ENCODE measurements around the gene WIPF1. TPM values are rescaled to one million over a fixed set of nuclear protein-coding genes. Genes with fewer than 3 reads are reported as not detected.
"Not testable (repeated sequence)": the region's sequence is repeated elsewhere in the genome, so short reads cannot be mapped to it uniquely, and the experiment has no call there.

The WIPF1 gene
- total RNA-seq, 1 experiment from 2014 or later = 6.4 TPM

GRCh38 chr2:174551697-174552096 lies 45.9 kb downstream of the WIPF1 start (continued):
- TF ChIP-seq SOX15 (CRISPR knock-in tag; IDR thresholded peaks at IDR 0.05) = no peak

GRCh38 chr2:174548646-174549045 lies 49.0 kb downstream of the WIPF1 start:
- H3K27ac Mint-ChIP-seq; ATAC-seq; H3K36me3 Mint-ChIP-seq; H3K4me3 Mint-ChIP-seq; DNase-seq (ENCODE audit: low spot score); H3K27me3 Mint-ChIP-seq (ENCODE audit: low read depth); POLR2A ChIA-PET; H3K4me1 Mint-ChIP-seq: not testable (repeated sequence)
- CTCF ChIA-PET = interaction anchor here (4.0 kb wide), 1 partner anchor 86 kb away, joined by 113 read pairs; no protein-coding TSS in a partner anchor
- H3K9me3 Mint-ChIP-seq = peaks cover 12% of the 10 kb centered on the region

- H3K36me3 Mint-ChIP-seq = not testable (repeated sequence)
- CTCF ChIA-PET = interaction anchor here (1.5 to 4.0 kb wide), 4 partner anchors 11 to 135 kb away, joined by 5 to 113 read pairs (median 14); no protein-coding TSS in a partner anchor
Observed at GRCh38 chr2:174548021-174548420, 49.6 kb downstream of the WIPF1 start.

DNA sequence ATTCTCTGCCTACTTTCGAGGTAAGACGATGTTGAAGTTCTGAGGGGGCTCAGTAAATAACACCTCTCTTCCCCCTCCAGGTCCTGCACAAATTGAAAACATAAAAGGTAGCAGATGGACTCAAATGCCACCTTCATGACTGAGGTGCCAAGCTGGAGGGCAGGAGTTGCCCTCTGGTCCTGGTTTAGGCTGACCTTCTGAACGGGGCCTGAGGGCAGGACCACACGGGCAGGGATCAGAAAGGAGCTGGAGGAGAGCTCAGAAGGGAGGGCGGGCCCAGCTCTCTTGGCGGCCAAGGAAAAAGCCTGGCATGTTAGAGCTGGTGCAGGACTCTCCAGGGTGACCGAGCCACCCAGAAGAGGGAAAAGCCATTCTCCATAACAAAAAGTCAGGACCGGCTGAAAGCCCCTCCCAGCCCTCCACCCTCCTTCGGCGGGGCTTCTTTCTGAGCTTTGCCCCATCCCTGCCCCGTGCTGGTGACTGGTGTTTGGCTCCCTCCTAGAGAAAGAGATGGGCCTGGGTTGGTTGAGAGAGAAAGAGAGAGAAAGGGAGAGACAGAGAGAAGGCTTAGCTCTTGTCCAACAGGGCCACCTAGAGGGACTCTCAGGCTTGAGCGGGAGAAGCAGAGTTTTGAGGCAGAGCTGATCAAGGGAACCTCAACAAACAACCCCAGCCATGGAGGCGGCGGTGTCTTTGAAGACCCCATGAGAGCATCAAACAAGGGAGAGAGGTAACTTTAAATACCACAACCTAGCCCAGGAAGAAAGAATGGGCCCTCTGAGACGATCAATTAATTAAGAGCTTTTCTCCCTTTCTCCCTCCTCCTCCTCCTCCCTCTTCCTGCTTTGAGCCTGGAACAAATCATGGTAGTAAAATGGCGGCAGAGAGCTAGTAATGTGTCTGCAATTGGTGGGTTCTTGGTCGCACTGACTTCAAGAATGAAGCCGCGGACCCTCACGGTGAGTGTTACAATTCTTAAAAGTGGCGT lies 50.8 kb downstream of the WIPF1 start:
- DNase-seq (ENCODE audit: low spot score) = peak; percentile 64
- peaks cover 9% of the 10 kb centered on the region for H3K4me1 Mint-ChIP-seq

More at GRCh38 chr2:174548021-174548420, 49.6 kb downstream of the WIPF1 start:
- POLR2A ChIA-PET; H3K4me3 Mint-ChIP-seq; DNase-seq (ENCODE audit: low spot score); H3K4me1 Mint-ChIP-seq; H3K27ac Mint-ChIP-seq; H3K27me3 Mint-ChIP-seq (ENCODE audit: low read depth); ATAC-seq: not testable (repeated sequence)
- peaks cover 15% of the 10 kb centered on the region for H3K9me3 Mint-ChIP-seq

DNA sequence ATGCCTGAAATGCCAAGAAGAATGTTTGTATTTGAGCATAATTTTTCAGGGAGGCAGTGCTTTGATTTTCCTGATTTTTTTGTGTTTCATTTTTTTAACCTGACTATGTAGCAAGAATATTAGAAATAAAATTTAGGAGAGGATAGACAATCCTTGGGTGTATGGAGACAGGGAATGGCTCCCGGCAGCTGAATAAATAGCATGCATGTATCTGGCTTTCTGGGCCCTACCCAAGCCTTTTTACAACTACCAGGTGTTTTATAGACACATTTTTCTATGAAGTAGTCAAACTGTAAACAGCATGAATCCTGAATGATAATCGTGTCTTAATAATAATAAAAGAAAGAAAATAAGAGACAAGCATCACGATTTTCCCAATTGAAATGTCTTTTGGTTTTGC lies 52.4 kb downstream of the WIPF1 start:
- H3K27me3 Mint-ChIP-seq (ENCODE audit: low read depth) = no peaks in the 10 kb centered on the region; the same call in 1 of the 2 replicates
- no peak for DNase-seq (ENCODE audit: low spot score)
- ATAC-seq = no peak
- H3K4me3 Mint-ChIP-seq = no peak overlapping the region
- ChIA-PET CTCF (interaction anchor here (1.3 kb wide), 1 partner anchor 82 kb away, joined by 3 read pairs; no protein-coding TSS in a partner anchor), POLR2A (no interaction called here)
- no peaks in the 10 kb centered on the region for H3K36me3 Mint-ChIP-seq
- H3K9me3 Mint-ChIP-seq = peaks cover 15% of the 10 kb centered on the region
- H3K4me1 Mint-ChIP-seq = peaks cover 9% of the 10 kb centered on the region
- no peak overlapping the region for H3K27ac Mint-ChIP-seq
- no peak for TF ChIP-seq ZNF416 (CRISPR knock-in tag; IDR thresholded peaks at IDR 0.05)
- TF ChIP-seq, protein P1, sequence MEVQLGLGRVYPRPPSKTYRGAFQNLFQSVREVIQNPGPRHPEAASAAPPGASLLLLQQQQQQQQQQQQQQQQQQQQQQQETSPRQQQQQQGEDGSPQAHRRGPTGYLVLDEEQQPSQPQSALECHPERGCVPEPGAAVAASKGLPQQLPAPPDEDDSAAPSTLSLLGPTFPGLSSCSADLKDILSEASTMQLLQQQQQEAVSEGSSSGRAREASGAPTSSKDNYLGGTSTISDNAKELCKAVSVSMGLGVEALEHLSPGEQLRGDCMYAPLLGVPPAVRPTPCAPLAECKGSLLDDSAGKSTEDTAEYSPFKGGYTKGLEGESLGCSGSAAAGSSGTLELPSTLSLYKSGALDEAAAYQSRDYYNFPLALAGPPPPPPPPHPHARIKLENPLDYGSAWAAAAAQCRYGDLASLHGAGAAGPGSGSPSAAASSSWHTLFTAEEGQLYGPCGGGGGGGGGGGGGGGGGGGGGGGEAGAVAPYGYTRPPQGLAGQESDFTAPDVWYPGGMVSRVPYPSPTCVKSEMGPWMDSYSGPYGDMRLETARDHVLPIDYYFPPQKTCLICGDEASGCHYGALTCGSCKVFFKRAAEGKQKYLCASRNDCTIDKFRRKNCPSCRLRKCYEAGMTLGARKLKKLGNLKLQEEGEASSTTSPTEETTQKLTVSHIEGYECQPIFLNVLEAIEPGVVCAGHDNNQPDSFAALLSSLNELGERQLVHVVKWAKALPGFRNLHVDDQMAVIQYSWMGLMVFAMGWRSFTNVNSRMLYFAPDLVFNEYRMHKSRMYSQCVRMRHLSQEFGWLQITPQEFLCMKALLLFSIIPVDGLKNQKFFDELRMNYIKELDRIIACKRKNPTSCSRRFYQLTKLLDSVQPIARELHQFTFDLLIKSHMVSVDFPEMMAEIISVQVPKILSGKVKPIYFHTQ (CRISPR knock-in tag; IDR thresholded peaks at IDR 0.05) = no peak
- TF ChIP-seq FOXP4 (CRISPR knock-in tag; IDR thresholded peaks at IDR 0.05) = no peak
- TF ChIP-seq, protein P2, sequence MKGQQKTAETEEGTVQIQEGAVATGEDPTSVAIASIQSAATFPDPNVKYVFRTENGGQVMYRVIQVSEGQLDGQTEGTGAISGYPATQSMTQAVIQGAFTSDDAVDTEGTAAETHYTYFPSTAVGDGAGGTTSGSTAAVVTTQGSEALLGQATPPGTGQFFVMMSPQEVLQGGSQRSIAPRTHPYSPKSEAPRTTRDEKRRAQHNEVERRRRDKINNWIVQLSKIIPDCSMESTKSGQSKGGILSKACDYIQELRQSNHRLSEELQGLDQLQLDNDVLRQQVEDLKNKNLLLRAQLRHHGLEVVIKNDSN (CRISPR knock-in tag; IDR thresholded peaks at IDR 0.05) = no peak
- TF ChIP-seq FOXJ3 (CRISPR knock-in tag; IDR thresholded peaks at IDR 0.05; ENCODE audit: borderline replicate concordance) = no peak
- TF ChIP-seq ZNF263 (CRISPR knock-in tag; IDR thresholded peaks at IDR 0.05; ENCODE audit: low read depth) = no peak
- no peak for TF ChIP-seq ZNF317 (CRISPR knock-in tag; IDR thresholded peaks at IDR 0.05; ENCODE audit: borderline replicate concordance, low read depth)
- TF ChIP-seq, protein P3, sequence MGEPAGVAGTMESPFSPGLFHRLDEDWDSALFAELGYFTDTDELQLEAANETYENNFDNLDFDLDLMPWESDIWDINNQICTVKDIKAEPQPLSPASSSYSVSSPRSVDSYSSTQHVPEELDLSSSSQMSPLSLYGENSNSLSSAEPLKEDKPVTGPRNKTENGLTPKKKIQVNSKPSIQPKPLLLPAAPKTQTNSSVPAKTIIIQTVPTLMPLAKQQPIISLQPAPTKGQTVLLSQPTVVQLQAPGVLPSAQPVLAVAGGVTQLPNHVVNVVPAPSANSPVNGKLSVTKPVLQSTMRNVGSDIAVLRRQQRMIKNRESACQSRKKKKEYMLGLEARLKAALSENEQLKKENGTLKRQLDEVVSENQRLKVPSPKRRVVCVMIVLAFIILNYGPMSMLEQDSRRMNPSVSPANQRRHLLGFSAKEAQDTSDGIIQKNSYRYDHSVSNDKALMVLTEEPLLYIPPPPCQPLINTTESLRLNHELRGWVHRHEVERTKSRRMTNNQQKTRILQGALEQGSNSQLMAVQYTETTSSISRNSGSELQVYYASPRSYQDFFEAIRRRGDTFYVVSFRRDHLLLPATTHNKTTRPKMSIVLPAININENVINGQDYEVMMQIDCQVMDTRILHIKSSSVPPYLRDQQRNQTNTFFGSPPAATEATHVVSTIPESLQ (CRISPR knock-in tag; IDR thresholded peaks at IDR 0.05) = no peak
- no peak for TF ChIP-seq ZNF532 (CRISPR knock-in tag; IDR thresholded peaks at IDR 0.05; ENCODE audit: borderline replicate concordance)

More for the DNA sequence above, 50.8 kb downstream of the WIPF1 start:
- CTCF ChIA-PET = interaction anchor here (0.6 to 4.0 kb wide), 36 partner anchors 9 to 1144 kb away, joined by 3 to 113 read pairs (median 4); partner anchors contain the start of genes GPR155 and SCRN3
- no peak overlapping the region for H3K27ac Mint-ChIP-seq
- TF ChIP-seq SP1 (CRISPR knock-in tag; conservative IDR thresholded peaks at IDR 0.05) = 0 out of 2 replicates have a peak, but pooled peaks have one; percentile 28
- TF ChIP-seq ESRRA (CRISPR knock-in tag; IDR thresholded peaks at IDR 0.05; ENCODE audit: borderline replicate concordance) = no peak
- no peaks in the 10 kb centered on the region for H3K36me3 Mint-ChIP-seq
- peaks cover 15% of the 10 kb centered on the region for H3K9me3 Mint-ChIP-seq
- ATAC-seq = peak; percentile 99
- H3K4me3 Mint-ChIP-seq = no peak overlapping the region; the same call in 1 of the 2 replicates
- POLR2A ChIA-PET = interaction anchor here (0.6 to 1.1 kb wide), 2 partner anchors 81 to 84 kb away, joined by 3 to 4 read pairs; no protein-coding TSS in a partner anchor
- H3K27me3 Mint-ChIP-seq (ENCODE audit: low read depth) = no peaks in the 10 kb centered on the region; the same call in 1 of the 2 replicates

Data from WTC11 (cell line).